ENCODE data around the gene SIK3.
A peak's percentile ranks its signal among the peaks of the same experiment; 100 is the strongest.

SIK3 gene

DNA sequence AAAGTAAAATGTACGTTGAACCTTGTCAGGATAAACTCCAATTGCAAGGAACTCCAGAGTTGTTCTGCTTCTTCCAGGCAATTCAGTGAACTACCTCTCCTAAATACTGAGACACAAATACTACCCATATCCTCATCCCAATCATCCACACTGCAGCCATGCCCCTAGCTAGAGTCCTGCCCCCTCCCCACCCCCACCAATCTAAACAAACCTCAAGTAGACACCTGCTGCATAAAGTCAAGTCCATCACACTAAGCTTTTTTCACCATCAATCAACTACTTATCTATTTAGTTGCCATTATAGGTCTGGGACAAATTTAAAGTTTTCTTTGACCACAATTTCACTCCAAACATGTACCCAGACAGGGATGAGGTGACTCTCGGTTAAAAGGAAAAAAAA is 167.6 kb downstream of the SIK3 start:
- peak overlapping the region in 1 of 2 experiments; percentile 5 for H3K4me3 ChIP-seq (ENCODE audit: low read depth in 1 of 2, low read length in 1 of 2)
- peak overlapping the region; percentile 80 for H3K27ac ChIP-seq
- peaks cover 39 to 54% of the 10 kb centered on the region in 2 experiments for H3K4me1 ChIP-seq (ENCODE audit: control insufficient read depth in 1 of 2, insufficient read depth in 1 of 2, low read depth in 1 of 2, low read length in 1 of 2)
- TF ChIP-seq, protein P1, sequence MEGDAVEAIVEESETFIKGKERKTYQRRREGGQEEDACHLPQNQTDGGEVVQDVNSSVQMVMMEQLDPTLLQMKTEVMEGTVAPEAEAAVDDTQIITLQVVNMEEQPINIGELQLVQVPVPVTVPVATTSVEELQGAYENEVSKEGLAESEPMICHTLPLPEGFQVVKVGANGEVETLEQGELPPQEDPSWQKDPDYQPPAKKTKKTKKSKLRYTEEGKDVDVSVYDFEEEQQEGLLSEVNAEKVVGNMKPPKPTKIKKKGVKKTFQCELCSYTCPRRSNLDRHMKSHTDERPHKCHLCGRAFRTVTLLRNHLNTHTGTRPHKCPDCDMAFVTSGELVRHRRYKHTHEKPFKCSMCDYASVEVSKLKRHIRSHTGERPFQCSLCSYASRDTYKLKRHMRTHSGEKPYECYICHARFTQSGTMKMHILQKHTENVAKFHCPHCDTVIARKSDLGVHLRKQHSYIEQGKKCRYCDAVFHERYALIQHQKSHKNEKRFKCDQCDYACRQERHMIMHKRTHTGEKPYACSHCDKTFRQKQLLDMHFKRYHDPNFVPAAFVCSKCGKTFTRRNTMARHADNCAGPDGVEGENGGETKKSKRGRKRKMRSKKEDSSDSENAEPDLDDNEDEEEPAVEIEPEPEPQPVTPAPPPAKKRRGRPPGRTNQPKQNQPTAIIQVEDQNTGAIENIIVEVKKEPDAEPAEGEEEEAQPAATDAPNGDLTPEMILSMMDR (IDR thresholded peaks at IDR 0.05), result no peak
- H3K27me3 ChIP-seq, result no peaks in the 10 kb centered on the region
- peaks cover 10% of the 10 kb centered on the region for H3K36me3 ChIP-seq
- no peaks in the 10 kb centered on the region for H3K9me3 ChIP-seq

- peak overlapping the region in 1 of 2 experiments; percentile 5 for H3K4me3 ChIP-seq (ENCODE audit: low read depth in 1 of 2, low read length in 1 of 2)
- no peaks in the 10 kb centered on the region for H3K9me3 ChIP-seq
- H3K36me3 ChIP-seq, result peaks cover 14% of the 10 kb centered on the region
- peak overlapping the region; percentile 80 for H3K27ac ChIP-seq
- H3K4me1 ChIP-seq (ENCODE audit: control insufficient read depth in 1 of 2, insufficient read depth in 1 of 2, low read depth in 1 of 2, low read length in 1 of 2), result peaks cover 39 to 54% of the 10 kb centered on the region in 2 experiments
- H3K27me3 ChIP-seq, result no peaks in the 10 kb centered on the region
- TF ChIP-seq, protein P1 (IDR thresholded peaks at IDR 0.05), result no peak
Measured at GRCh38 chr11:116930177-116930576, 168.1 kb downstream of the SIK3 start.

DNA sequence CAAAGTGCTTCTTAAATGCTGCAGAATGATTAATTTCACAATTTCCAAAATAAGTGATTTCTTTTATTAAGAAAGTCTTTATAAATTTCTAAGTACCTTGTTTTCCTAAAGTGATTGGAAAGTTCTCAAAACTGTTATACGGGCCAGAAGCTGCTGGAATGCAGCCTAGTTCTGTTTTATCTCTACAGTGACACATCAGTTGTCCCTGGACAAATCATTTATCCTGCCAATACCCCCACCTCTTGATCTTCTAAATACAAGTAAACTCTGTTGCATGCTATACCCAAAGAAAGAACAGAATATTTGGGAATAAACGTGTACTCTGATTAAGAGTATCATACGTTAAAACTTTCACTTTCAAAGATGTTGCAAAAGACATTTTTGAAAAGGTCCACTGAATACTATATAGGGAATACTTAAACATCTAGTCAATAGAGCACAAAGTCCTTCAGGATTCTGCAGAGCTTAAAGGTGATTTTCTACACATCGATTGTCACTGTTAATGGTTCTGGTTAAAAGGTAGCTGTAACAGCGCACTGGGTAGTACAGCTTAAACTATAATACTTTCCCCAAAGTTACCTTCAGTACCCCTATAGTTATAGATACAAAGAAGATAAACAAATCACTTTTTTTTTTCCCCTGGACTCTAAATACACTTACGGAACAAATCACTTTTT is 168.7 kb downstream of the SIK3 start:
- Histone ChIP-seq H3K4me3 (ENCODE audit: low read depth in 1 of 2, low read length in 1 of 2) (peak overlapping the region in 1 of 2 experiments; percentile 6), H3K27ac (peak overlapping the region; percentile 80), H3K9me3 (no peaks in the 10 kb centered on the region), H3K4me1 (ENCODE audit: control insufficient read depth in 1 of 2, insufficient read depth in 1 of 2, low read depth in 1 of 2, low read length in 1 of 2) (peaks cover 39 to 54% of the 10 kb centered on the region in 2 experiments), H3K27me3 (no peaks in the 10 kb centered on the region), H3K36me3 (peaks cover 20% of the 10 kb centered on the region)
- TF ChIP-seq, protein P1 (IDR thresholded peaks at IDR 0.05), result no peak

DNA sequence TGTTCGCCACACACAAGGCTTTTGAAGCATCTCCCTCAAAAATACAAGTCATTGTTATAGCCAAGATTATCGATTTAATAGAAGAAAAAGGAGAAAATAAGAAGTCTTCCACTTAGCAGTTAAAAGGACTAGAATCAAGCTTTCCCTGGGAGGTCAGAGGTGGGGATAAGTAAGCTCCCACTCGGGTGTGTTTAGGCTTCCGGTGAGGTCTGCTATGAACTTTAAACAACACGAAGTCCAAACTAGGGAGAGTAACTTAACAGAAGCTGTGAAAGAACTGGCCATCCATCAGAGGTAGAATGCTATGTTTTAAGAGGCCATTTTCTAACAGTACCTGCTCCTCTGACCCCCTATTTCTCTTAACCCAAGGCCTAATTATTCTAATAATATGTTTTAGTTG is 169.4 kb downstream of the SIK3 start:
- TF ChIP-seq, protein P1 (IDR thresholded peaks at IDR 0.05), result no peak
- H3K27ac ChIP-seq, result peak overlapping the region; percentile 80
- H3K36me3 ChIP-seq, result peaks cover 23% of the 10 kb centered on the region
- no peaks in the 10 kb centered on the region for H3K27me3 ChIP-seq
- H3K4me1 ChIP-seq (ENCODE audit: control insufficient read depth in 1 of 2, insufficient read depth in 1 of 2, low read depth in 1 of 2, low read length in 1 of 2), result peaks cover 39 to 54% of the 10 kb centered on the region in 2 experiments
- H3K9me3 ChIP-seq, result no peaks in the 10 kb centered on the region
- H3K4me3 ChIP-seq (ENCODE audit: low read depth in 1 of 2, low read length in 1 of 2), result peak overlapping the region in 1 of 2 experiments; percentile 6

DNA sequence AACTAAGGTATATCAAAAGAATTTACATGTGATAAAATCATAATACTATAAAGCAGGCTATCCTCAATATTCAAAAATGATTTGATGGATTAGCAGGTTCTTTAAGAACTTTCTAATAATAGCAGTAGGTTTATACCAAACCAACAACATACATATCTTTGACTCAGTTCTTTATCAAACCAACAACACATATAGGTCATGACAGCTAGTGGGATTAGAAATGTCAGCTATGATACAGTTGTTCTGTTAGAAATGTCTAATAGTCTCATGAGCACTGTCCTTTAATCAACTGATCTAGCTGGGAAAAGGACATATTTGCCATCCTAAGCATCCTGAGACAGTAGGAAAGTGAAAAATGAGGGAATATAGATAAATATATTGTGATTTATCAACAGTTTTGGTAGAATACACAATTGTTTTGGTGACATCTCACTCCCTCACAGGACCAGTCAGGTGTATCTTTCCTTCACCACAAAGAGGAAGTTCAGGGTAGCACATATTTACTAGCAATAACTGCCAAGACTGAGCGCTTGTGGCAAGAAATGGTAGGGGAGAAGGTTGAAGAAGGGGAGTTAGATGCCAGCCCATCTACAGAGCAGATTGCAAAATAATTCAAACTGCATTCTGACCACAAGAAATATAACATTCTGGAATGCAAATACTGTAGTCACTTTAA is 170.0 kb downstream of the SIK3 start:
- no peak overlapping the region for H3K4me3 ChIP-seq (ENCODE audit: low read depth in 1 of 2, low read length in 1 of 2)
- H3K9me3 ChIP-seq, result no peaks in the 10 kb centered on the region
- peak overlapping the region; percentile 80 for H3K27ac ChIP-seq
- TF ChIP-seq, protein P1 (IDR thresholded peaks at IDR 0.05), result no peak
- H3K4me1 ChIP-seq (ENCODE audit: control insufficient read depth in 1 of 2, insufficient read depth in 1 of 2, low read depth in 1 of 2, low read length in 1 of 2), result peaks cover 39 to 54% of the 10 kb centered on the region in 2 experiments
- no peaks in the 10 kb centered on the region for H3K27me3 ChIP-seq
- H3K36me3 ChIP-seq, result peaks cover 23% of the 10 kb centered on the region
